ENCODE measurements around the gene FAM222B.

The FAM222B gene

DNA sequence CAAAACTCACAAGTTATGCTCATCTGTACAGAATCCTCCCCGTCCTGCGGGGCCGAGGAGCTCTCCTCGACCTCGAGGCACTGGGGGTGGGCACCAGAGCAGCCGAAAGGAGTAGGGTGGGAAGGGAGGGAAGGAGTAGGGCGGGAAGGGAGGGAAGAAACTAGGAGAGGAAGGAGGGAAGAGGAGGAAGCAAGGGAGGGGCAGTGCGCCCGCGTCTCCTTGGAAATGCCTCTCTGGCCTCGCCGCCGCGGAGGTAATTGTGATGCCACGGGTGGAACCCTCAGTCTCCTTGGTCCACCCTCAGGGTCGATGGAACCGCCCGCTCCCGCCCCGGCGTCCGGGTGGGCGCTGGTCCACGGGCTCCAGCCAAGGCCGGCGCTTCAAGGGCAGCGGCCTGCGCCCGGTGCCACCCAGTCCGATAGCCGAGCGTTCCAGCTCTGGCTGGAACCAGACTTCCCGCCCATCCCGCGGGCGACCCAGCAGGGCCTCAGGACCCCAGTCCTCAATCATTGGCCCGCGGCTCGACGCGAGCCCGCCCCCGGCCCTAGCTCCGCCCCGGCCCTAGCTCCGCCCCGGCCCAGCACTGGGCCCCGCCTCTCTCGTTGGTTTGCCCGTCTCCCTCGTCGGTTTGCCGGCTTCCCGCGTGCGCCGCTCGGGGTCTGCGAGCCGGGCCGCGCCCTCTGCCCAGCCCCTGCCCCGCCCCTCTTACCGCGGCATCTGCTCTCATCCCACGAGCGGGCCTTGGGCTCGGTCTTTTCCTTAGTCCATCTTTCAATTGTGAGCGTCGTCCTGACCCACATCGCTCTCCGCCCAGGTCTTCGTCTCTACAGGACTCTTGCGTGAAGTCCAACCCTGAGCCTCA, 131.5 kb downstream of the FAM222B start:
- H3K4me3 ChIP-seq (ENCODE audit: low read depth, low read length) = no peak overlapping the region
- H3K36me3 ChIP-seq = peaks cover 8% of the 10 kb centered on the region
- DNase-seq = no peak
- TF ChIP-seq, protein P1, sequence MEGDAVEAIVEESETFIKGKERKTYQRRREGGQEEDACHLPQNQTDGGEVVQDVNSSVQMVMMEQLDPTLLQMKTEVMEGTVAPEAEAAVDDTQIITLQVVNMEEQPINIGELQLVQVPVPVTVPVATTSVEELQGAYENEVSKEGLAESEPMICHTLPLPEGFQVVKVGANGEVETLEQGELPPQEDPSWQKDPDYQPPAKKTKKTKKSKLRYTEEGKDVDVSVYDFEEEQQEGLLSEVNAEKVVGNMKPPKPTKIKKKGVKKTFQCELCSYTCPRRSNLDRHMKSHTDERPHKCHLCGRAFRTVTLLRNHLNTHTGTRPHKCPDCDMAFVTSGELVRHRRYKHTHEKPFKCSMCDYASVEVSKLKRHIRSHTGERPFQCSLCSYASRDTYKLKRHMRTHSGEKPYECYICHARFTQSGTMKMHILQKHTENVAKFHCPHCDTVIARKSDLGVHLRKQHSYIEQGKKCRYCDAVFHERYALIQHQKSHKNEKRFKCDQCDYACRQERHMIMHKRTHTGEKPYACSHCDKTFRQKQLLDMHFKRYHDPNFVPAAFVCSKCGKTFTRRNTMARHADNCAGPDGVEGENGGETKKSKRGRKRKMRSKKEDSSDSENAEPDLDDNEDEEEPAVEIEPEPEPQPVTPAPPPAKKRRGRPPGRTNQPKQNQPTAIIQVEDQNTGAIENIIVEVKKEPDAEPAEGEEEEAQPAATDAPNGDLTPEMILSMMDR (IDR thresholded peaks at IDR 0.05; ENCODE audit: low read depth, low read length) = no peak
- no peaks in the 10 kb centered on the region for H3K27me3 ChIP-seq (ENCODE audit: insufficient read depth, low read depth, severe bottlenecking)
- no peak overlapping the region for H3K27ac ChIP-seq
- no peaks in the 10 kb centered on the region for H3K9me3 ChIP-seq (ENCODE audit: severe bottlenecking)

DNA sequence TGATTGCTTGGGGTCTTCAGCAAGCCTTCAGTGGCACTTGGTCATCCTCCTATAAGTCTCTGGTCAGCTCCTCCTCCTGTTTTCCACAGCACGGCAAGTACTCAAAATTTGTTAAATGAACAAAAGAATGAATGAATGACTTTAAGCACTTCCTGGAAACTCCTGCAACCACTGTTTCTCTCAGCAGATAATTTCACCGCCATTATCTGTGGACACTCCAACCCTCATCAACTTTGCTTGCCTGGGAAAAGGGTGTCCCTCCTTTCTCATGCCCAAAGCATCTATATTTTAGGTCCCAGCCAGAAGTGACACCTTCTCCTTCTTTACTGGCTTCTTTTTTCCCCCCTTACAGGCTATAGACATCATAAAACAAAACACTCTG, 135.3 kb downstream of the FAM222B start:
- Histone ChIP-seq H3K9me3 (ENCODE audit: severe bottlenecking) (no peaks in the 10 kb centered on the region), H3K27me3 (ENCODE audit: insufficient read depth, low read depth, severe bottlenecking) (no peaks in the 10 kb centered on the region), H3K4me3 (ENCODE audit: low read depth, low read length) (no peak overlapping the region), H3K27ac (no peak overlapping the region), H3K36me3 (peaks cover 46% of the 10 kb centered on the region)
- TF ChIP-seq, protein P1 (IDR thresholded peaks at IDR 0.05; ENCODE audit: low read depth, low read length) = no peak
- no peak for DNase-seq

DNA sequence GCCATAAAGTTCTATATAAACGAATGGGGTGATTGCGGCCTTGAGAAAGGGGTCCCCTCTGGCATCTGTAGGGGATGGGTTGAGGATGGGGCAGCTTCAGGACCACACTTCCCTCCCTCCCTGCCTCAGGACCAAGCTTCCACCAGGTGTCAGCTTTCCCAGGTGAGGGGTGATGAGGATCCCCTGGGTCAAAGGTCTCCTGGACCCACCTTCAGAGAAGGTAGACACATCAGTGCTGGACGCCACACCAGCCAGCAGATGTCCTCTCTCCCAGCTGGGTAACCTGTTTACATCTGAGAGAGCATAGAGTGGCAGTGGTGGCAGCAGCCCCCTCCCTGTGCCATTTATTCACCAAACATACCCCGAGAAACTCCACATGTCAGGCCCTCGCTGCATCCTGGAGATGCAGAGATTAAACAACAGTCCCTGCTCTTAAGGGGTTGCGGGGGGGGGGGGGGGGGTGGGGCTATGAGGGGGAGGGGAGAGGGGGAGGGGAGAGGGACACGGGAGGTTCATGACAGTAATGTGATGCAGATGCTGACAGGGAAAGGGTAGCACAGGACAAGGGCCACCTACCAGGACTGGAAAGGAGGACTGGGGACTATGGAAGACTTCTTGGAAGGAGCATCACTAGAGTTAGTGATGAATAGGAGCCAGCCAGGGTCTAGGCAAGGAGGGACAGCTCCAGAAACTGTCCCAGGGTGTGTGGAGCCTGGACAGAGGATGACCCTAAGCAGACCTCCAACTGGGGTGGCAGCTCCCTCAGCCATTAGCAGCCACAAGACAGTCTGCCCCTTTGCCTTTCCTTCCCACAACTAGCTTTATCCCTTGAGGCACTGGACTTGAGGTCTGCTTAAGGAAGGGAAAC, 135.9 kb downstream of the FAM222B start:
- H3K9me3 ChIP-seq (ENCODE audit: severe bottlenecking) = no peaks in the 10 kb centered on the region

More for the DNA sequence above, 135.9 kb downstream of the FAM222B start:
- TF ChIP-seq, protein P1 (IDR thresholded peaks at IDR 0.05; ENCODE audit: low read depth, low read length) = no peak
- H3K36me3 ChIP-seq = peaks cover 52% of the 10 kb centered on the region
- DNase-seq = no peak
- no peak overlapping the region for H3K27ac ChIP-seq
- no peak overlapping the region for H3K4me3 ChIP-seq (ENCODE audit: low read depth, low read length)
- H3K27me3 ChIP-seq (ENCODE audit: insufficient read depth, low read depth, severe bottlenecking) = no peaks in the 10 kb centered on the region

Measured in WERI-Rb-1 (cell line).